Fibroblast of lung (primary cell): Measurements from ENCODE around the gene ODAD3.

ENCODE experiments used
- CTCF ChIP-seq, 2 donors: IDR thresholded peaks in 1 of 2; conservative IDR thresholded peaks in 1 of 2; 1 replicate in 1 of 2; 2 replicates in 1 of 2; pipeline ENCODE4 v1.5.1; 2011 to 2012; ENCODE audit warnings: low read length in 2 of 2, control low read depth in 1 of 2, inconsistent platforms in 1 of 2, low read depth in 1 of 2, mild to moderate bottlenecking in 1 of 2
- EZH2 ChIP-seq: IDR thresholded peaks from 2 replicates; pipeline ENCODE4 v1.5.1; 2012; ENCODE audit warnings: low read length, control low read depth, mild to moderate bottlenecking; ENCODE audit errors: missing control alignments

GRCh38 chr19:11453468-11454341 is 18.8 kb upstream of the ODAD3 start:
- peak; percentile 30 to 38 for TF ChIP-seq CTCF (conservative IDR thresholded peaks at IDR 0.05 in 1 of 2, IDR thresholded peaks at IDR 0.05 in 1 of 2; ENCODE audit: low read depth in 1 of 2, low read length in 2 of 2)
- no peak for TF ChIP-seq EZH2
